ENCODE data around the gene PCDHGB5. TPM values are rescaled to one million over a fixed set of nuclear protein-coding genes. Genes with fewer than 3 reads are reported as not detected.
"Not testable (repeated sequence)": the region's sequence is repeated elsewhere in the genome, so short reads cannot be mapped to it uniquely, and the experiment has no call there.

PCDHGB5 gene
- total RNA-seq, 4 donors from 2014 or later, result 9.9 to 22.4 (median 16.2) TPM

- Histone ChIP-seq H3K9me3 (peaks cover 6 to 100% (median 59%) of the 10 kb centered on the region in 4 donors), H3K4me3 (no peak overlapping the region), H3K4me1 (peaks cover 0 to 15% (median 0%) of the 10 kb centered on the region in 4 donors), H3K36me3 (peaks cover 0 to 50% (median 0%) of the 10 kb centered on the region in 3 donors), H3K27ac (no peak overlapping the region), H3K27me3 (no peaks in the 10 kb centered on the region)
- DNase-seq (ENCODE audit: low spot score in 2 of 2), result no peak
- TF ChIP-seq CTCF (IDR thresholded peaks at IDR 0.05) (no peak), POLR2A (IDR thresholded peaks at IDR 0.05) (no peak)
- WGBS, 2 donors, result 26 to 39% methylated on average over 24 to 28 of the region's 42 CpGs
Observed at GRCh38 chr5:141422742-141423291, 25.1 kb downstream of the PCDHGB5 start.

GRCh38 chr5:141427783-141428426 is 30.2 kb downstream of the PCDHGB5 start:
- H3K4me3 ChIP-seq, result no peak overlapping the region
- DNase-seq (ENCODE audit: low spot score in 2 of 2), result no peak

GRCh38 chr5:141430332-141431113 is 32.8 kb downstream of the PCDHGB5 start, which contains the start of gene PCDHGA12:
TSS of gene PCDHGA12 (plus strand) at chr5:141430507. CDS start at chr5:141430760, 253 bp downstream.
- TF ChIP-seq CTCF (IDR thresholded peaks at IDR 0.05) (peak in 1 of 5 experiments; percentile 15), EP300 (IDR thresholded peaks at IDR 0.05) (no peak)
- Histone ChIP-seq H3K27me3 (no peaks in the 10 kb centered on the region), H3K4me1 (no peaks in the 10 kb centered on the region), H3K27ac (no peak within 1 kb of the TSS), H3K9me3 (peaks cover 6 to 100% (median 54%) of the 10 kb centered on the region in 4 donors), H3K36me3 (peaks cover 0 to 23% (median 0%) of the 10 kb centered on the region in 3 donors), H3K4me3 (peak within 1 kb of the TSS in 2 of 4 donors; percentile 15 to 41)
- DNase-seq (ENCODE audit: low spot score in 2 of 2), result peak in 1 of 2 donors; percentile 38
- 15 to 23% methylated on average over 33 of the region's 33 CpGs for WGBS, 2 donors

More at GRCh38 chr5:141427783-141428426, 30.2 kb downstream of the PCDHGB5 start:
- no peak for TF ChIP-seq CTCF (IDR thresholded peaks at IDR 0.05)
- TF ChIP-seq POLR2A (IDR thresholded peaks at IDR 0.05), result no peak
- TF ChIP-seq EP300 (IDR thresholded peaks at IDR 0.05), result no peak
- peaks cover 6 to 100% (median 59%) of the 10 kb centered on the region in 4 donors for H3K9me3 ChIP-seq
- H3K27ac ChIP-seq, result no peak overlapping the region
- H3K36me3 ChIP-seq, result peaks cover 0 to 28% (median 0%) of the 10 kb centered on the region in 3 donors
- no peaks in the 10 kb centered on the region for H3K27me3 ChIP-seq
- WGBS, 2 donors, result 44 to 47% methylated on average over 38 to 52 of the region's 53 CpGs
- H3K4me1 ChIP-seq, result no peaks in the 10 kb centered on the region

- DNase-seq (ENCODE audit: low spot score in 2 of 2), result no peak
- WGBS, 2 donors, result 14 to 17% methylated on average over 19 to 37 of the region's 37 CpGs
- TF ChIP-seq CTCF (IDR thresholded peaks at IDR 0.05) (no peak), EP300 (IDR thresholded peaks at IDR 0.05) (no peak), POLR2A (IDR thresholded peaks at IDR 0.05) (no peak)
- Histone ChIP-seq H3K4me3 (peak overlapping the region in 2 of 4 donors; percentile 15 to 41), H3K27ac (no peak overlapping the region), H3K9me3 (peaks cover 6 to 100% (median 51%) of the 10 kb centered on the region in 4 donors), H3K4me1 (no peaks in the 10 kb centered on the region), H3K36me3 (peaks cover 0 to 17% (median 0%) of the 10 kb centered on the region in 3 donors), H3K27me3 (no peaks in the 10 kb centered on the region)
Observed at GRCh38 chr5:141431286-141431685, 33.5 kb downstream of the PCDHGB5 start.

GRCh38 chr5:141432308-141432707 is 34.6 kb downstream of the PCDHGB5 start:
- Histone ChIP-seq H3K36me3 (peaks cover 0 to 12% (median 0%) of the 10 kb centered on the region in 3 donors), H3K9me3 (peaks cover 3 to 100% (median 50%) of the 10 kb centered on the region in 4 donors)
- H3K4me1 ChIP-seq; DNase-seq (ENCODE audit: low spot score in 2 of 2); H3K27me3 ChIP-seq; H3K27ac ChIP-seq; H3K4me3 ChIP-seq: not testable (repeated sequence)
- 42 to 48% methylated on average over 12 to 22 of the region's 38 CpGs for WGBS, 2 donors

GRCh38 chr5:141432726-141433125 is 35.0 kb downstream of the PCDHGB5 start:
- WGBS, 2 donors, result 26 to 35% methylated on average over 19 to 29 of the region's 29 CpGs
- H3K4me1 ChIP-seq; H3K4me3 ChIP-seq; H3K27ac ChIP-seq; DNase-seq (ENCODE audit: low spot score in 2 of 2); H3K27me3 ChIP-seq: not testable (repeated sequence)
- peaks cover 0 to 100% (median 50%) of the 10 kb centered on the region in 4 donors for H3K9me3 ChIP-seq
- H3K36me3 ChIP-seq, result peaks cover 0 to 12% (median 0%) of the 10 kb centered on the region in 3 donors

Measured in tibial nerve (tissue), 4 donors.